NCI-H82 treated with DMSO at 0.1 percent for 48 hours (cell line): ENCODE measurements around the gene FAIM2.
"Not testable (repeated sequence)": the region's sequence is repeated elsewhere in the genome, so short reads cannot be mapped to it uniquely, and the experiment has no call there.

Source experiments
- DNase-seq: peaks from one replicate; lab custom pipeline; 2025; ENCODE audit not compliant: unreplicated experiment; lab: John Stamatoyannopoulos, UW

Gene FAIM2

DNA sequence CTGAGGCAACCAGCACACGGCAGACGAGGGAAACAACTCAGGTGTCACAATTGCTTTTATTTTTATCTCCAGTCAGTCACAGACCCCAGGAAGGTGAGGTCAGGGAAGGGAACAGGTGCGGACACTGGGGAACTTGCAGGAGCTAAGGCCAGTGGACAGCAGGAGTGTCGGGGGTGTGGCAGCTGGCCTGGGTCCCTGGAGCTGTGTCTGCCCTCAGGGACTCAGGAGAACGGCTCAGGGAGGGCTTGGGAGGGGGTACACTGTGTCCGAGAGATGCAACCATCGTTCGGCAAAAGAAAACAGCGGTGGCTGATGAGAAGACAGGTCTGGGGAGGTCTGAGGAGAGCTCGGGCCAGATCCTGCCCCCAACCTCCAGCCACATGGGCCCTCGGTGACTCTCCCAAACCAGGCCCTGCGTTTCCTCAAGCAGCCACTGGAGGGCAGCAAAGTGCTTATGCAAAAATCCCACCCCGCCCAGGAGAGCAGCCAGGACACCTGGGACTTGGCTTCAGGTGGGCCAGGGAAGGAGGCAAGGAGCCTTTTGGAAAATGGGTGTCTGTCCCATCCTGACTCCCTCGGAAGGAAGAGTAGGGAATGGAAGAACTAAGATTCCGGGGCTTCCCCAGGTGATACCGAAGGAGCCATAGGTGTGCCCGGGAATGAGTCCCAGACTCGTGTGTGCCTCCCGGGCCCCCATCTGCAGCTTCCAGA, 36.7 kb downstream of the FAIM2 start:
- peak; percentile 38 for DNase-seq

- no peak for DNase-seq
These were observed 37.9 kb downstream of the FAIM2 start for GRCh38 chr12:49865782-49866135.

DNA sequence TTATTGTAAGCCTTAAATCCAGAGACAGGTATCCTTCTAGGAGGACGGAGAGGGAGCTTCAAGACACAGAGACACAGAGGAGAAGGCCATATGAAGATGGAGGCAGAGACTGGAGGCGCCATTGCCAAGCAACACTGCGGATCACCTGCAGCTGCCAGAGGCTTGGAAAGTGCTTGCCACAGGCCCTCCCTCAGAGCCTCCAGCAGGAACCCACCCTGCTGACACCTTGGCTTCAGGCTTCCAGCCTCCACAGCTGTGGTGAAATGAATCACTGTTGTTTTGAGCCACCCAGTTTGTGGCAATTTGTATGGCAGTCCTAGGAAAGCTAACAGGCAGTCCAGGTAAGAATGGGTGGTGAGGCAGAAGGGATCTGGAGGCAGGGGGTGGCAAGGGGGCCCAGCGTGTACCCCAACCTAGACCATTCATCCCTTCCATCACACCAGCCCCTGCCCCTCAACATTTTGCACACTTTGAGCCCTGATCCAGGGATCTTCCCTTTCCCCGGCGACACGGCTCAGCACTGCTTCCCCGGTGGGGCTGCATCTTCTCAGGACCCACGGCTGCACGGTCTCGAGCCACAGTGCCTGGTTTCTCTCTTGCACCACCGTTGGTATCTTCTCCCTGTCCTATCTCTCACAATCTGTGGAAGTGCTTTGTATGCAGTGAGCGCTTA, 38.5 kb downstream of the FAIM2 start:
- DNase-seq = no peak

GRCh38 chr12:49864798-49865090, 39.0 kb downstream of the FAIM2 start:
- peak; percentile 34 for DNase-seq

- DNase-seq = no peak
These were observed 39.5 kb downstream of the FAIM2 start for GRCh38 chr12:49863946-49864797.

GRCh38 chr12:49860921-49861320, 42.8 kb downstream of the FAIM2 start:
- DNase-seq = not testable (repeated sequence)

DNA sequence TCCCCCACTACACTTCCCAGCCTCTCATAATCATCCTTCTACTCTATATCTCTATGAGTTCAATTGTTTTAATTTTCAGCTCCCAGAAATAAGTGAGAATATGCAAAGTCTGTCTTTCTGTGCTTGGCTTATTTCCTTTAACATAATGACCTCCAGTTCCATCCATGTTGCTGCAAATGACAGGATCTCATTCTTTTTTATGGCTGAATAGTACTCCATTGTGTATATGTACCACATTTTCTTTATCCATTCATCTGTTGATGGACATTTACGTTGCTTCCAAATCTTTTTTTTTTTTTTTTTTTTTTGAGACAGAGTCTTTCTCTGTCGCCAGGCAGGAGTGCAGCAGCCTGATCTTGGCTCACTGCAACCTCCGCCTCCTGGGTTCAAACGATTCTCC, 47.8 kb downstream of the FAIM2 start:
- DNase-seq = not testable (repeated sequence)

DNA sequence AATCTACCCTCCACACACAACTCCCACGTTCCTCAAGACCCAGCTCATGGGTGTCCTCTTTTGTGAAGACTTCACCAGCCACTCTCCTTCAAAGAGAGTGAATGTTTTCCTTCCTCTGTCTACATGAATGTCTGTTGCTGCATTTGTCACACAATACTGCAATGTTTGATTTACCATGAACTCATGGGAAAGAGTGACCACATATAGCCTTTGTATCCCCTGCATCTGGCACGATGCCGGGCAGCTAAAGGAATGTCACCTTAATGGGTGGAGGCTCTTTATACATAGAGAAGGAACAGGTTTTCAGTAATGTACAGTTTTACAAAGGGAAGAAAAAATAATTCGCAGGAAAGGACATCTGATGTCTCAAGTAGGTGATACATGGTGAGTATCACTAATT, 48.7 kb downstream of the FAIM2 start:
- DNase-seq = no peak

GRCh38 chr12:49853671-49854070, 50.0 kb downstream of the FAIM2 start:
- DNase-seq = no peak

GRCh38 chr12:49847161-49847560, 56.5 kb downstream of the FAIM2 start:
- DNase-seq = no peak

- DNase-seq = no peak
These were observed 57.7 kb downstream of the FAIM2 start for GRCh38 chr12:49846032-49846431.

- no peak for DNase-seq
These were observed 59.7 kb downstream of the FAIM2 start for GRCh38 chr12:49843876-49844437.

GRCh38 chr12:49843411-49843810, 60.3 kb downstream of the FAIM2 start:
- DNase-seq = no peak

GRCh38 chr12:49842519-49843352, 61.0 kb downstream of the FAIM2 start, which contains the start of gene BCDIN3D:
Gene BCDIN3D, minus strand, starts transcription at chr12:49843106. Its CDS starts 19 bp downstream, at chr12:49843087.
- peak; percentile 78 for DNase-seq

DNA sequence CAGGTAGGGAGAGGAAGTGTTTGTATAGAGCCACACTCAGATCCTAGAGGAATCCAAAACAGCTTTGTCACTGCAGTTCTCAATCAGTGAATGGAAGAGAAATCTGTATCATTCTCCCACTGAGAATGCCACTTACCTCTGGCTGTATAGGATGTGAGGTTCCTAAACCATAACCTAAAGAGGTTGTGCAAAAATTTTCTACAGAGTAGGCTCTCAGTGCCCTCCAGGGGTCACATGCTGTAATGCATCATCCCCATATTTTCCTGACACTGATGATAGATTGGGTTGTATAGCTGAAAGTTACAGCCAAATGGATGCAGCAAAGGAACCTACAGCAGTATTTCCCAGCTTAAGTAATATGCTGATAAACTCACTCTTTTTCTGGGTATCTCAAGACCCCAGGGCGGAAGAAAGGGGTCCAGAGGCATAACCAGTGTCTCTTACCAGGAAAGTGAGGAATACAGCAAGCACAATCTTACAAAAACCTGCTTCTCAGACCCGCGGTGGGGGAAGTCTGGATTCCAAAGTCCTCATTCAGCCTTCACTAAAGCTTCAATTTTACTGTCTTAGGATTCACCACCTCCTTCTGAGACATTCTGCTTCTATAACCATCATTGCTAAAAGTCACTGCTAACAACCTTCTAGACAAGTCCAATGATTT, 64.6 kb downstream of the FAIM2 start:
- no peak for DNase-seq

DNA sequence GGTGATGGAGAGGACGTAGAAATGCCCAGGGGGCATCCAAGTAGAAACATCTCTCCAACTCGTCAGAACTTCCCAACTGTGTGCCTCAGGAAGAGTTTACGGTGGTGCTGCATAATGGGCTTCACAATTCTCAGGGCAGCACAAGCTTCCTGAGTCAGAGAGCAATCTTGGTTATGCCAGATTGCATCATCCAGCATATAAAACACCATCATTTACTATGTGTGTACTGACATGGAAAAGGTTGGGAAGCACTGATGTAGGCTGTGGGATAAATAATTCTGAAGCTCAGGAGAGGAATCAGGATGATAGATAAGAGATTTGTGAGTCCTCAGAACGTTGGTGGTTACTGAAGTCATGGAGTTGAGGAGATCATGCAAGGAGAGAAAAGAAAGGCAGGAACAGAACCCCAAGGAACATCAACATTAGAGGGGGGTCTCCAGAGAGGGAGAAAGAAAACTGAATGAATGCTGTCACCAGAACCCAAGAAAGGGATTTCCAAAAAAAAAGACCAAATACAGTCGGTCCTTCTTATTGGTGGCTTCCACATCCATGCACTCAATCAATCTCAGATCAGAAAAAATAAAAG, 70.8 kb downstream of the FAIM2 start:
- no peak for DNase-seq

- DNase-seq = no peak
These were observed 72.0 kb downstream of the FAIM2 start for GRCh38 chr12:49831717-49832116.

DNA sequence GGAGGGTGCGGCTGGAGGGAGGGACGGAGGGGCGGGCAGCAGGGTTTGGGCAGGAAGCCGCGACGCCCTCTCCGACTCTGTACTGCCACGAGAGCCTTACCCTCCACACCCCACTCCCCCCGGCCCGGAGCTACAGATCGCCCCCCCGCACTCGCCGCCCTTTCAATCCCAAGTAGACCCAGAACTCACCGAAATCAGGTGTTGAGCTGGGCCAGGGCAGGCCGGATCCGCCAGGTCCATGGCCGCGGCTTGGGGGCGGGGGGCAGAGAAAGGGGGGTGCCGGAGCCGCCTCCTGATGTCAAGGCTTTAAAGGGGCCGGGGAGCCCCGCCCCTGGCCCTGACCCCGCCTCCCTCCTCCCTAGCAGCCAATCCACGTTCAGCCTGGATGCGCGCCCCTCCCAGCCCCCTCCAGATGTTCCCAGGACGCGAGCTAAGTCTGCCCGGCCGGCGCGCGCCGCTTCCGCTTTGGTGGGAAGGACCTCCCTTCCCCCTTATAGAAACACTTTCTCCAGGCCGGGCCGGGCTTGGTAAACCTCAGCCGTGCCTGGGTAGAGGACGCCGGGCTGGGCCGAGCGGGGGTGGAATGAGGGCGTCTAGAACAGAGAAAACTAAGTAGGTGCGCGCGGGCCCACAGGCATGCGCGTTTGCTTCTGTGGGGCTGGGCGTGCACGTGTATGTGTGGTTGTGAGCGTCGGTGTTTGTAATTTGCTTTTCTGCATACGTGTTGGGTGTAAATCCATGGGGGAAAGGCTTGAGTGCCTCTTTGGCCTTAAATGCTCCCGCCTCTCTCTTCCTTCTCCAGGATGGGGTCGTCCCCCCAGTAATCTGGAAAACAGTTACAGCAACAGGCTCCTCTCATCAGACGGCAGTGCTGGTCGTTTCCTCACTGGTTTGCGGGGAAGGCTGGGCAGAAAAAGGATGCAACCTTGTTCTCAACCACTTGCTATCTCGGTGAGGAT, 75.3 kb downstream of the FAIM2 start, which contains the start of gene NCKAP5L:
Gene NCKAP5L, minus strand, starts transcription at position 281 of the 959 bp plus-strand sequence. CDS start 24,369 bp downstream, outside the sequence.
- peak; percentile 91 for DNase-seq
